ENCODE data around the gene TXNL4A. TPM values are rescaled to one million over a fixed set of nuclear protein-coding genes. Genes with fewer than 3 reads are reported as not detected.
"Not testable (repeated sequence)": the region's sequence is repeated elsewhere in the genome, so short reads cannot be mapped to it uniquely, and the experiment has no call there.

TXNL4A gene
- total RNA-seq, 2 experiments from 2014 or later: 120 TPM

DNA sequence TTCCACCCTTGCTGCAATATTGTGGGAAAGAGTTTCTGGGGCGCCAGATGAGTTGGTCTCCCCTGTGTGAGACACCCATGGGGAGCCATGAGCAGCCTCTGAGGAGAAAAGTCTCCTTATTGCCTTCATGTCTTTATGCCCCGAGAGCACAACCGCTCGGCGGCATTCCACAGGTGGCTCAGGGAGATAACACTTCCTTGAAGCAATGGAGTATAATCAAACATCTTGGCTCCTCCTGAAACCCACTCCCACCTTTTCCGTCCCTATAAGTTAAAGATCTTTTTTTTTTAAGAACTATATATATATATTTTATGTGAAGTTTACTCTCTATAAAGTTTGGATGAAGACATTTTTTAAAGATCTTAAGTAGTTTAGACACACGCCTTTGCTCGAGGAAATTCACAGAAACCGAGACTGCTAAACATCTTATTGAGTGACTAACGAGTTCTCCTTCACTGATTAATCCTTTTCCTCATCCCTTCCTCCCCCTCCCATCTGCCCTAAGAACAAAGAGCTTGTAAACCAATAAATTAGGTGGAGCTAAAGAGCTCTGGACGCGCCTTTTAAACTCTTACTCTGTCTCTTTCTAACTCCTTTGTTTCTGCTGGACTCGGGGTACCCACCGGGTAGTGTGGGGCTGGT, 23.3 kb upstream of the TXNL4A start:
- POLR2A ChIA-PET; H3K36me3 Mint-ChIP-seq (ENCODE audit: low read depth); H3K4me3 Mint-ChIP-seq; H3K4me1 Mint-ChIP-seq; DNase-seq; H3K27ac Mint-ChIP-seq; H3K27me3 Mint-ChIP-seq: not testable (repeated sequence)
- peaks cover 16% of the 10 kb centered on the region for H3K9me3 Mint-ChIP-seq
- CTCF ChIA-PET: interaction anchor here (0.5 kb wide), 1 partner anchor 22 kb away, joined by 5 read pairs; the partner anchor contains the start of gene RBFA

DNA sequence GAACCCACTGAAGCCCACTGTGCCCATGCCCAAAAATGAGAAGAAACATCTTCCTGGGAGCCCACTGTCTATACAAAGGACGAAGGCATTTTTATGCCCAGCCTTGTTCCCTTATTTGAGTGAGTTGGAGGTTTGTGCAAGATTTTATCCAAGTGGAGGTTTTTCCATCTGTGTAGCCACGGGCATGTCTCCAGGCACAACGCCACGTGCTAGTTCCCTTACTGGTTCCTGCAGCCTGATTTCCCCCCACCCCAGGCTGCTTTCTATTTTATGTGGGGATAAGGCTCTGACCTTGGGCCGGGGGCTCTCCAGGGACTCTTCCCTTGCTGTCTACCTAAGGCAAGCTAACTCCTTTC, 22.2 kb upstream of the TXNL4A start:
- Mint-ChIP-seq H3K27ac (no peak overlapping the region), H3K9me3 (peaks cover 16% of the 10 kb centered on the region), H3K4me3 (no peak overlapping the region), H3K4me1 (no peaks in the 10 kb centered on the region), H3K27me3 (no peaks in the 10 kb centered on the region), H3K36me3 (ENCODE audit: low read depth) (no peaks in the 10 kb centered on the region)
- ChIA-PET CTCF (no interaction called here), POLR2A (no interaction called here)
- DNase-seq: no peak

DNA sequence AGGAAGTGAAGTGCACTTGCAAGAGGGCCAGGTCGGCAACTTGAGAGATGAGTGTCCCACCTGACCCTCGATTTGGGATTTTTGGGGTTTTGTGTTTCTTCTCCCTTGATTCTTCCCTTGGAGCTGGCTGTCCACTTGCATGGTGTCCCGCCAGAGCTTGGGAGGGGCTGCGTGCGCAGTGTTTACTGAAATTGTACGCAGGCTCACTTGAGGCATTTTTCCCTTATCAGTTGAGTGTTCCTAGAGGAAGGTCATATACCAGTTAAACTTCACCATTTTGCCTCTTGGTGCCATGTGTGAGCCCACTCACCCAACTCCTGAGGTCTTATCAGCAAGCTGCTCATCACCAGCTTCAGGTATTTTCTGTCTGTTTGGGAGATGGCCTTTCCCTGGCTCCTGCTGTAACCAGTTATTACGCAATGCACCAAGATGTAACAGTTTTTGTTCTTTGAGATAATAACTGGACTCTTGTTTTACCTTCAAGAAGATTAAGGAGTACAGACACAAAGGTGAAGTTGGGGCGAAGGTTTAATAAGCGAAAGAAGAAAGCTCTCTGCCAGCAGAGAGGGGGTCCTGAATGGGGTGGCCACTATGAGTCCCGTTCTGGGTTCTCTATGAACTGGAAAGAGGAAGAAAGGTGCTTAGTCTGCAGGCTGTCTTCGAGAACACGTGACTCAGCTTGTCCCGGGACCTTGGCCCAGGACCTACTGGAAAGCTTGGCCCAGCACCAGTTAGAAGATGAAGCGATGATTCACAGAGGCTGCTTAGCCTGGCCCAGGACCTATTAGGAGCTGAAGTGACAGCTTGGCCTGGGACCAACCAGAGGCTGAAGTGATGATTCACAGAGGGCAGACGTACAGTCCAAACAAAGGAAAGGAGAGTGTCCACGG, 21.5 kb upstream of the TXNL4A start:
- Mint-ChIP-seq H3K4me1 (no peaks in the 10 kb centered on the region), H3K4me3 (no peak overlapping the region), H3K27ac (no peak overlapping the region), H3K9me3 (peaks cover 16% of the 10 kb centered on the region), H3K36me3 (ENCODE audit: low read depth) (no peaks in the 10 kb centered on the region), H3K27me3 (no peaks in the 10 kb centered on the region)
- CTCF ChIA-PET: no interaction called here
- no peak for DNase-seq
- POLR2A ChIA-PET: no interaction called here

DNA sequence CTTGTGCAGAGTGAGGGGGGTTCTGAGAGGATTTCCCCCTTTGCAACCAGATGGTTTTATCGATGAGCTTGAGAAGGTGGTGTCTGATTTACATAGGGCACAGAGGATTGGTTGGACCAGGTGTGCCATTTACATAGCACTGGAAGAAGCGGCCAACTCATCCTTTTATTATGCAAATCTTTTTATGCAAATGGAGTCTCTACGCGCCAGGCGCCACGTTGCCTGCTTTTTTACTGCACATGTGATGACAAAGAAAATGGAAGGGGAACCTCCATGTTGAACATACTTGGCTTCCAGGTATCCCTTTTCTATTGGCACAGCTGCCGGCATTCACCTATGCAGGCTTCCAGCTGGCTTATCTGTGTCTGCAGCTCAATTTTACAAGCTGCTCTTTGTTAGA, 18.4 kb upstream of the TXNL4A start:
- ChIA-PET CTCF (no interaction called here), POLR2A (no interaction called here)
- no peaks in the 10 kb centered on the region for H3K4me1 Mint-ChIP-seq

DNA sequence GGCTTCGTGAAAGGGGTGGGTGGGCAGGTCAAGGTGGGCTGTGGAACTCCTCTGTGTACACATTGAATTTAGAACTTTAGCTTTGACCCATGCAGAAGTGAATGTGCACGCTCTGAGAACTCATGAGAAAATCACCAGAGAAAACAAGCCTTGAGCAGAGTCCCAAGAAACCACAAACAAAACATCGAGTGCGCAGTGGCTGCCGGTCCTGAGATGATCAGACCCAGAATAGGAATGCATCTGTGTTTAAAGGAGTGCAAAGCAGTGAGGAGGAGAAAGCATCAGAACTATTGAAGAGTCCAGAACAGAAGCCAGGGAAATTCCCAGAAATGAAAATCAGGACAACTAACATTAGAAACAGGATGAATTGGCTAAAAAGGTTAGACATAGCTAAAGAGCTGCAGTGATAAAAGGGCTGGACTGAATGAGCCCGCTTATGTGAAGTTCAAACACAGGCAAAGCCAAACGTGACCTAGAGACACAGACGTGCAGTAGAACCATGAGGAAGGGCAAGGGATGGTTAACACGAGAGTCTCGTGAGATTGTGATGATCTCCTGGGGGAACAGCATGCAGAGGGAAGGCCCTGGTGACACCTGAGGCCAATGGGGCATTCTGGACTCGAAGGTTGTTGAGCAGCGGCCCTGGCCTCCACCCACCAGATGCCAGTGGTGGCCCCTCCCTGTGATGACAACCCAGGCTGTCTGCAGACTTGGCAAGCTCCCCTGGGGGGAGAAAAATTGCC, 16.4 kb upstream of the TXNL4A start:
- H3K9me3 Mint-ChIP-seq: peaks cover 10% of the 10 kb centered on the region
- no peaks in the 10 kb centered on the region for H3K4me1 Mint-ChIP-seq
- no peak overlapping the region for H3K4me3 Mint-ChIP-seq
- CTCF ChIA-PET: no interaction called here
- H3K27me3 Mint-ChIP-seq: no peaks in the 10 kb centered on the region
- POLR2A ChIA-PET: no interaction called here
- H3K36me3 Mint-ChIP-seq (ENCODE audit: low read depth): peaks cover 7% of the 10 kb centered on the region
- no peak for DNase-seq
- H3K27ac Mint-ChIP-seq: no peak overlapping the region

More for the DNA sequence above, 18.4 kb upstream of the TXNL4A start:
- Mint-ChIP-seq H3K27me3 (no peaks in the 10 kb centered on the region), H3K27ac (no peak overlapping the region), H3K9me3 (peaks cover 7% of the 10 kb centered on the region), H3K36me3 (ENCODE audit: low read depth) (no peaks in the 10 kb centered on the region), H3K4me3 (no peak overlapping the region)
- DNase-seq: no peak

DNA sequence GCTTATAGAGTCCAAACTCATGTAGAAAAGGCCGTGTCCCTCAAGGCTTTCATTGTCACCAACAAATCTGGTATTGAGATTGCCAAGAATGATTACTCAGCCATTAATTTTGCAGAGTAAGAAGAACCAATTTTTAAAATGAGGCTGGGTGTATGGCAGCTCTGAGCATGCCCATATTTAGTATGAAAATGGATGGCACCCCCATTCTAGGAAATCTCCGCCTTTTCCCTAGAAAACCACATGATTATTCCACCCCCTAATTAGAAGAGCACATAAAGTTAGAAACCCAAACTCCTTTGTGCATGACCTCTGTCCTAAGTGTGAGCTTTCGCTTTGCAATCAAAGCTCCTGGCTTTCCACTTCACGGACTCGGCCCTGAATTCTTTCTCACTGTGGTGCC, 14.1 kb upstream of the TXNL4A start:
- no peaks in the 10 kb centered on the region for H3K27me3 Mint-ChIP-seq
- DNase-seq: no peak
- H3K4me3 Mint-ChIP-seq: no peak overlapping the region
- POLR2A ChIA-PET: interaction anchor here (1.4 kb wide), 1 partner anchor 14 kb away, joined by 5 read pairs; the partner anchor contains the start of gene TXNL4A
- no peak overlapping the region for H3K27ac Mint-ChIP-seq
- H3K9me3 Mint-ChIP-seq: peaks cover 14% of the 10 kb centered on the region
- CTCF ChIA-PET: no interaction called here
- peaks cover 7% of the 10 kb centered on the region for H3K36me3 Mint-ChIP-seq (ENCODE audit: low read depth)
- H3K4me1 Mint-ChIP-seq: no peaks in the 10 kb centered on the region

DNA sequence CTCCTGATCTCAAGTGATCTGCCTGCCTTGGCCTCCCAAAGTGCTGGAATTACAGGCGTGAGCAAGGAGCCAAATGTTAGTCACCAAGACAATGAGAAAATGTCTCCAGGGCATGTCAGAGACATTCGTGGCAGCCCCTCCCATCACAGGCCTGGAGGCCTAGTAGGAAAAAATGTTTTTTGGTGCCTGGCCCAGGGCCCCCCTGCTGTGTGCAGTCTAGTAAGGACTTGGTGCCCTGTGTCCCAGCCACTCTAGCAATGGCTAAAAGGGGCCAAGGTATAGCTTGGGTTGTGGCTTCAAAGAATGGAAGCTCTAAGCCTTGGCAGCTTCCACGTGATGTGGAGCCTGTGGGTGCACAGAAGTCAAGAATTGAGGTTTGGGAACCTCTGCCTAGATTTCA, 12.5 kb upstream of the TXNL4A start:
- no peak for DNase-seq
- ChIA-PET CTCF (no interaction called here), POLR2A (no interaction called here)
- peaks cover 14% of the 10 kb centered on the region for H3K9me3 Mint-ChIP-seq
- H3K27me3 Mint-ChIP-seq: no peaks in the 10 kb centered on the region
- no peak overlapping the region for H3K4me3 Mint-ChIP-seq
- peaks cover 7% of the 10 kb centered on the region for H3K36me3 Mint-ChIP-seq (ENCODE audit: low read depth)
- H3K27ac Mint-ChIP-seq: no peak overlapping the region
- H3K4me1 Mint-ChIP-seq: no peaks in the 10 kb centered on the region

DNA sequence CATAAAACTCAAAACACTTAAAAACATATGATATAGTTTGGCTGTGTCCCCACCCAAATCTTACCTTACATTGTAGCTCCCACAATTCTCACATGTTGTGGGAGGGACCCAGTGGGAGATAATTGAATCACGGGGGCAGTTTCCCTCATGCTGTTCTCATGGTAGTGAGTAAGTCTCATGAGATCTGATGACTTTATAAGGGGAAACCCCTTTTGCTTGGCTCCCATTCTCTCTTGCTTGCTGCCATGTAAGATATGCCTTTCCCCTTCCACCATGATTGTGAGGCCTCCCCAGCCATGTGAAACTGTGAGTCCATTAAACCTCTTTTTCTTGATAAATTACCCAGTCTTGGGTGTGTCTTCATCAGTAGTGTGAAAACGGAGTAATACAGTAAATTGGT, 11.3 kb upstream of the TXNL4A start:
- peaks cover 14% of the 10 kb centered on the region for H3K9me3 Mint-ChIP-seq
- H3K4me3 Mint-ChIP-seq; H3K4me1 Mint-ChIP-seq; DNase-seq; H3K27me3 Mint-ChIP-seq; H3K36me3 Mint-ChIP-seq (ENCODE audit: low read depth); H3K27ac Mint-ChIP-seq; POLR2A ChIA-PET; CTCF ChIA-PET: not testable (repeated sequence)

DNA sequence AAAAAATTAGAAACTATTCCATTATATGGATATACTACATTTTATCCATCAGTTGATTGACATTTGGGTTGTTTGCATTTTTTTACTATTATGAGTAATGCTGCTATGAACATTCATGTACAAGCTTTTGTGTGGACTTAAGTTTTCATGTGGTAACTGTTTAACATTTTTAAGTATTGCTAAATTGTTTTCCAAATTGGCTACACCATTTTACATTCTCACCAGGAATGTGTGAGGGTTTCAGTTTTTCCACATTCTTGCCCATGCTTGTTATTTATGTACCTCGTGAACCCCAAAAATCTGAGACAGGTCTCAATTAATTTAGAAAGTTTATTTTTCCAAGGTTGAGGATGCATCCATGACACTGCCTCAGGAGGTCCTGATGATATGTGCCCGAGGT, 3.1 kb upstream of the TXNL4A start:
- no peak for DNase-seq

DNA sequence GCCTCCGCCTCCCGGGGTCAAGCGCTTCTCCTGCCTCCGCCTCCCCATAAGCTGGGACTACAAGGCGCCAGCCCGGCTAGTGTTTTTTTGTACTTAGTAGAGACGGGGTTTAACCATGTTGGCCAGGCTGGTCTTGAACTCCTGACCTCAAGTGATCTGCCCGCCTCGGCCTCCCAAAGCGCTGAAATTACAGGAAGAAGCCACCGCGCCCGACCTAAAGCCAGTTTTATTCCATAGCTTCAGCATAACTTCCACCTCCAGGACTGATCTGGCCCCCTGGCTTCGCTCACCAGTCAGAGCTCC, 783 bp upstream of the TXNL4A start:
- H3K4me1 Mint-ChIP-seq: peaks cover 36% of the 10 kb centered on the region
- H3K36me3 Mint-ChIP-seq (ENCODE audit: low read depth): peaks cover 20% of the 10 kb centered on the region
- peak; percentile 18 for DNase-seq
- H3K27ac Mint-ChIP-seq: peak overlapping the region; percentile 88
- no peaks in the 10 kb centered on the region for H3K27me3 Mint-ChIP-seq
- ChIA-PET CTCF (interaction anchor here (1.0 to 3.0 kb wide), 2 partner anchors 28 to 44 kb away, joined by 3 to 7 read pairs; no protein-coding TSS in a partner anchor), POLR2A (interaction anchor here (0.6 to 4.6 kb wide), 7 partner anchors 14 to 263 kb away, joined by 3 to 34 read pairs (median 5); partner anchors contain the start of genes ADNP2, RBFA and SLC66A2)
- H3K9me3 Mint-ChIP-seq: no peaks in the 10 kb centered on the region
- peak overlapping the region; percentile 92 for H3K4me3 Mint-ChIP-seq

More for the DNA sequence above, 3.1 kb upstream of the TXNL4A start:
- Mint-ChIP-seq H3K4me3 (no peak overlapping the region), H3K4me1 (peaks cover 18% of the 10 kb centered on the region), H3K27me3 (no peaks in the 10 kb centered on the region), H3K9me3 (no peaks in the 10 kb centered on the region), H3K36me3 (ENCODE audit: low read depth) (peaks cover 5% of the 10 kb centered on the region), H3K27ac (no peak overlapping the region)
- ChIA-PET CTCF (no interaction called here), POLR2A (no interaction called here)

DNA sequence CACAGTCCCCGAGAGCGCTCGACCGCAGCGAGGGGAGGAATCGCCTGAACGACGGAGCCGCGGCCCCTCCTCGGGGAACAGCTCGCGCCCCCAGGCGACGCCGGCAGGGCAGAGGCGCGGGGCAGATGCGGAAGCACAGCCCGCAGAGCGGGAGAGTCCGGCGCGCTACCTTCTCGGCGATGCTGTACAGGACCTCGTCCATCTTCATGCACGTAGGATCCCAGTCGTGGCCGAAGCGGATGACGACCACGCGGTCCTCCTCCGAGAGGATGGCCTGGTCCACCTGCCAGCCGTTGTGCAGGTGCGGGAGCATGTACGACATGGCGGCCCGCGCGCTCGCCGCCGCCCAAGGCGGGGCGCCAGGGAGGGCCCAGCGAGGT, 302 bp downstream of the TXNL4A start:
- DNase-seq: peak; percentile 69
- Mint-ChIP-seq H3K36me3 (ENCODE audit: low read depth) (peaks cover 25% of the 10 kb centered on the region), H3K4me3 (peak overlapping the region; percentile 92), H3K27ac (peak overlapping the region; percentile 75), H3K27me3 (no peaks in the 10 kb centered on the region), H3K9me3 (no peaks in the 10 kb centered on the region), H3K4me1 (peaks cover 47% of the 10 kb centered on the region)
- CTCF ChIA-PET: interaction anchor here (1.1 to 3.0 kb wide), 3 partner anchors 25 to 47 kb away, joined by 4 to 7 read pairs (median 7); no protein-coding TSS in a partner anchor
- POLR2A ChIA-PET: interaction anchor here (0.7 to 4.6 kb wide), 12 partner anchors 15 to 465 kb away, joined by 3 to 34 read pairs (median 6); partner anchors contain the start of genes ADNP2, HSBP1L1, RBFA and SLC66A2

DNA sequence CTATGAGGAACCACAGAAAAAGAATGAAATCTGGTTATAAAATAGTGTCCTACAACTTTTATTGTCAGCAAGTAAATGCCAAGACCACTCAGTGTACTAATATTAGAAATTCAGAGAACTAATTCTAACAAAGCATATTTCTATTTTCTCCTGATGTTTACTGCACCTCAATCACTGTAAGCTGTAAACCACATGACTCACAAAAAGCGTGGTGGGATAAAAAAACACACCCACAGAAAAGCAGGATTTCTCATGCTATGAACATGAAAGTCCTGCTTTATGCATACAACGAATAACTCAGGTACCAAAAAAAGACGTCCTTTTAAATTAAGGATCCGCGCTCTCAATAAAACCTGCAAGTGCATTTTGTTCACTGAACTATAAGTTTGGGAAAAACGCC, 797 bp downstream of the TXNL4A start:
- Mint-ChIP-seq H3K4me3 (peak overlapping the region; percentile 92), H3K9me3 (no peaks in the 10 kb centered on the region), H3K27me3 (no peaks in the 10 kb centered on the region), H3K4me1 (peaks cover 52% of the 10 kb centered on the region), H3K36me3 (ENCODE audit: low read depth) (peaks cover 27% of the 10 kb centered on the region), H3K27ac (peak overlapping the region; percentile 75)
- no peak for DNase-seq
- ChIA-PET POLR2A (interaction anchor here (0.7 to 4.6 kb wide), 11 partner anchors 20 to 464 kb away, joined by 3 to 34 read pairs (median 8); partner anchors contain the start of genes ADNP2, HSBP1L1, RBFA and SLC66A2), CTCF (interaction anchor here (1.1 to 3.0 kb wide), 3 partner anchors 24 to 47 kb away, joined by 4 to 7 read pairs (median 7); no protein-coding TSS in a partner anchor)

DNA sequence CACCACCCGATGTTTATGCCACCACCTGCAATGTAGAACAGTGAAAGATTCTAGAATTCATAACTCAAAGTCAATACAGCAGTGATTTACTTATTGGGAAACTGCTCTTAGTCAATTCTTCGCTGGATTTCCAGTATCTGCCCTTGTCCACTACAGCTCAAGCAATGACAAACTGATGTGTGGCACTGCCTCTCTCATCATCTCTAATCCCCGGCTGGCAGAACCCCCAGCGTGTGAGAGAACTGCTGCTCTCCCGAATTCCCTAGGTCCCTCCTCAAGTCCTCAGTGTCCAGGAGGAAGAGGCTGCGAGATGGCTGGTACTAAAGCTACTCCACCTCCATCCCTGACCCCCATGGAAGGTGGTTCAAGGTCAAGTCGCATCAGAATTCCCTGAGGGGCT, 1.6 kb downstream of the TXNL4A start:
- ChIA-PET CTCF (interaction anchor here (1.5 to 3.0 kb wide), 3 partner anchors 23 to 35 kb away, joined by 7 to 10 read pairs (median 7); partner anchors contain the start of gene SLC66A2), POLR2A (interaction anchor here (0.7 to 4.6 kb wide), 6 partner anchors 19 to 306 kb away, joined by 3 to 34 read pairs (median 14); partner anchors contain the start of genes HSBP1L1, RBFA and SLC66A2)
- Mint-ChIP-seq H3K27ac (no peak overlapping the region), H3K9me3 (no peaks in the 10 kb centered on the region), H3K4me3 (peak overlapping the region; percentile 92), H3K36me3 (ENCODE audit: low read depth) (peaks cover 35% of the 10 kb centered on the region), H3K4me1 (peaks cover 60% of the 10 kb centered on the region), H3K27me3 (no peaks in the 10 kb centered on the region)
- no peak for DNase-seq

All from activated CD4-positive, alpha-beta memory T cell treated with anti-CD3 and anti-CD28 coated beads, Interleukin-2, amount 10 ng/mL, durations not matched to agents 7 days and 5 days (primary cell).